Measurements from ENCODE around the gene C1orf105.

The C1orf105 gene

GRCh38 chr1:172446547-172446946 lies 26.1 kb downstream of the C1orf105 start:
- DNase-seq (ENCODE audit: low read depth) = no peak
- no peak overlapping the region for H3K4me3 ChIP-seq (ENCODE audit: low read depth, low read length)
- TF ChIP-seq CTCF (IDR thresholded peaks at IDR 0.05; ENCODE audit: insufficient read depth, low read depth, low read length, missing control alignments) = no peak

GRCh38 chr1:172447641-172448040 lies 27.2 kb downstream of the C1orf105 start:
- no peak for DNase-seq (ENCODE audit: low read depth)
- TF ChIP-seq CTCF (IDR thresholded peaks at IDR 0.05; ENCODE audit: insufficient read depth, low read depth, low read length, missing control alignments) = no peak
- no peak overlapping the region for H3K4me3 ChIP-seq (ENCODE audit: low read depth, low read length)

- DNase-seq (ENCODE audit: low read depth) = peak; percentile 28
- no peak overlapping the region for H3K4me3 ChIP-seq (ENCODE audit: low read depth, low read length)
- no peak for TF ChIP-seq CTCF (IDR thresholded peaks at IDR 0.05; ENCODE audit: insufficient read depth, low read depth, low read length, missing control alignments)
Observed at GRCh38 chr1:172448995-172449584, 28.6 kb downstream of the C1orf105 start.

- TF ChIP-seq CTCF (IDR thresholded peaks at IDR 0.05; ENCODE audit: insufficient read depth, low read depth, low read length, missing control alignments) = peak; percentile 86
- H3K4me3 ChIP-seq (ENCODE audit: low read depth, low read length) = no peak overlapping the region
- DNase-seq (ENCODE audit: low read depth) = peak; percentile 71
Observed at GRCh38 chr1:172449585-172450523, 29.4 kb downstream of the C1orf105 start.

GRCh38 chr1:172450524-172450885 lies 30.0 kb downstream of the C1orf105 start:
- no peak for TF ChIP-seq CTCF (IDR thresholded peaks at IDR 0.05; ENCODE audit: insufficient read depth, low read depth, low read length, missing control alignments)
- H3K4me3 ChIP-seq (ENCODE audit: low read depth, low read length) = no peak overlapping the region
- DNase-seq (ENCODE audit: low read depth) = no peak

GRCh38 chr1:172451002-172451443 lies 30.5 kb downstream of the C1orf105 start:
- no peak for TF ChIP-seq CTCF (IDR thresholded peaks at IDR 0.05; ENCODE audit: insufficient read depth, low read depth, low read length, missing control alignments)
- peak; percentile 22 for DNase-seq (ENCODE audit: low read depth)
- no peak overlapping the region for H3K4me3 ChIP-seq (ENCODE audit: low read depth, low read length)

Measured in GM12865 (cell line).